Activated CD8-positive, alpha-beta memory T cell treated with anti-CD3 and anti-CD28 coated beads, Interleukin-2, amount 50 U/mL, for 24 hours (primary cell): ENCODE measurements around the gene SORCS2.

Experiments used
- DNase-seq: peaks from one replicate; pipeline ENCODE4 v3.0.0-alpha.2; 2020; ENCODE audit errors: extremely low read depth

Gene SORCS2

GRCh38 chr4:7635445-7636239 is 443.3 kb downstream of the SORCS2 start:
- no peak for DNase-seq

- DNase-seq = no peak
These were observed 443.8 kb downstream of the SORCS2 start for GRCh38 chr4:7636240-7636508.

- DNase-seq = no peak
These were observed 444.8 kb downstream of the SORCS2 start for GRCh38 chr4:7637139-7637538.

- DNase-seq = no peak
These were observed 445.6 kb downstream of the SORCS2 start for GRCh38 chr4:7637971-7638370.

- DNase-seq = no peak
These were observed 446.2 kb downstream of the SORCS2 start for GRCh38 chr4:7638489-7638888.

GRCh38 chr4:7638984-7639789 is 446.8 kb downstream of the SORCS2 start:
- no peak for DNase-seq

- no peak for DNase-seq
These were observed 447.8 kb downstream of the SORCS2 start for GRCh38 chr4:7640136-7640535.

GRCh38 chr4:7641712-7642111 is 449.4 kb downstream of the SORCS2 start:
- DNase-seq = no peak

- no peak for DNase-seq
These were observed 450.6 kb downstream of the SORCS2 start for GRCh38 chr4:7642741-7643458.

GRCh38 chr4:7645158-7645557 is 452.8 kb downstream of the SORCS2 start:
- DNase-seq = no peak

- no peak for DNase-seq
These were observed 453.6 kb downstream of the SORCS2 start for GRCh38 chr4:7645956-7646355.

GRCh38 chr4:7646384-7647061 is 454.2 kb downstream of the SORCS2 start:
- no peak for DNase-seq

- no peak for DNase-seq
These were observed 454.8 kb downstream of the SORCS2 start for GRCh38 chr4:7647186-7647585.

- no peak for DNase-seq
These were observed 455.5 kb downstream of the SORCS2 start for GRCh38 chr4:7647600-7648543.

GRCh38 chr4:7648544-7649395 is 456.4 kb downstream of the SORCS2 start:
- DNase-seq = no peak

GRCh38 chr4:7649411-7649740 is 457.0 kb downstream of the SORCS2 start:
- DNase-seq = no peak

- DNase-seq = peak; percentile 27
These were observed 457.6 kb downstream of the SORCS2 start for GRCh38 chr4:7649741-7650531.

GRCh38 chr4:7650606-7651385 is 458.5 kb downstream of the SORCS2 start:
- DNase-seq = no peak
